CD4-positive, CD25-positive, alpha-beta regulatory T cell (primary cell): ENCODE measurements around the gene PRKAR1B. TPM values are rescaled to one million over a fixed set of nuclear protein-coding genes. Genes with fewer than 3 reads are reported as not detected.

Experiments
- ATAC-seq, 2 donors: fragments of 150-1000 bp; cut with Tn5 transposase; one replicate each; pipeline ENCODE4 v1.10.0; 2021; ENCODE audit warnings: low read depth in 2 of 2, moderate number of reproducible peaks in 2 of 2, moderate library complexity in 1 of 2
- DNase-seq, 3 donors: peaks; one replicate each; pipeline versions ENCODE4 v3.0.0 to v3.0.0-alpha.2; 2012 to 2022; ENCODE audit warnings: mixed read lengths in 1 of 3
- H3K27ac ChIP-seq: one replicate; pipeline ENCODE4 v1.7.0; 2013; ENCODE audit warnings: mild to moderate bottlenecking, low read length; ENCODE audit not compliant: insufficient read depth, poor library complexity, severe bottlenecking
- H3K27me3 ChIP-seq: one replicate; pipeline ENCODE4 v1.7.0; 2013; ENCODE audit warnings: low read length; ENCODE audit not compliant: control insufficient read depth, insufficient read depth
- H3K36me3 ChIP-seq: one replicate; pipeline ENCODE4 v1.7.0; 2013; ENCODE audit warnings: mild to moderate bottlenecking, low read length, moderate library complexity; ENCODE audit not compliant: control insufficient read depth, insufficient read depth
- H3K4me1 ChIP-seq: 2 replicates; pipeline ENCODE4 v1.7.0; 2013; ENCODE audit warnings: mild to moderate bottlenecking, low read length; ENCODE audit not compliant: insufficient read depth, control insufficient read depth, poor library complexity, severe bottlenecking
- H3K4me3 ChIP-seq: one replicate; pipeline ENCODE4 v1.7.0; 2013; ENCODE audit warnings: low read depth, mild to moderate bottlenecking, low read length, moderate library complexity
- H3K9me3 ChIP-seq, 2 experiments: 1 replicate in 1 of 2; 2 replicates in 1 of 2; pipeline ENCODE4 v1.7.0; 2013; ENCODE audit warnings: low read length in 2 of 2, mild to moderate bottlenecking in 1 of 2, moderate library complexity in 1 of 2; ENCODE audit not compliant: control insufficient read depth in 2 of 2
- H3K27ac Mint-ChIP-seq, 3 donors: one replicate each; pipeline ENCODE4 v1.8.0; 2020 to 2022; ENCODE audit warnings: mild to moderate bottlenecking in 3 of 3, mixed read lengths in 3 of 3, moderate library complexity in 2 of 3
- H3K27me3 Mint-ChIP-seq: one replicate; pipeline ENCODE4 v1.8.0; 2022; ENCODE audit warnings: mild to moderate bottlenecking, mixed read lengths
- H3K36me3 Mint-ChIP-seq: one replicate; pipeline ENCODE4 v1.8.0; 2020; ENCODE audit warnings: mixed read lengths
- H3K4me1 Mint-ChIP-seq, 4 donors: one replicate each; pipeline ENCODE4 v1.8.0; 2020 to 2022; ENCODE audit warnings: mixed read lengths in 4 of 4, mild to moderate bottlenecking in 1 of 4
- H3K4me3 Mint-ChIP-seq, 4 donors: one replicate each; pipeline ENCODE4 v1.8.0; 2020 to 2022; ENCODE audit warnings: mild to moderate bottlenecking in 4 of 4, mixed read lengths in 4 of 4, moderate library complexity in 3 of 4
- H3K9me3 Mint-ChIP-seq, 7 donors: one replicate each; pipeline ENCODE4 v1.8.0; 2020 to 2022; ENCODE audit warnings: mixed read lengths in 7 of 7, mild to moderate bottlenecking in 3 of 7, moderate library complexity in 2 of 7
- polyA plus RNA-seq, 4 donors: library from polyadenylated mRNA; unstranded; fragments of 300-500 nt; fragmentation: Illumina TruSeq; gene quantifications; one replicate each; pipeline ENCODE4 v1.2.3, GENCODE V29; 2021
- total RNA-seq: library from RNA; stranded (reverse); gene quantifications from one replicate; pipeline ENCODE4 v1.2.3, GENCODE V29; 2022

The PRKAR1B gene
- total and polyA plus RNA-seq, 5 donors from 2014 or later: 4.9 to 12.5 (median 6.8) TPM

DNA sequence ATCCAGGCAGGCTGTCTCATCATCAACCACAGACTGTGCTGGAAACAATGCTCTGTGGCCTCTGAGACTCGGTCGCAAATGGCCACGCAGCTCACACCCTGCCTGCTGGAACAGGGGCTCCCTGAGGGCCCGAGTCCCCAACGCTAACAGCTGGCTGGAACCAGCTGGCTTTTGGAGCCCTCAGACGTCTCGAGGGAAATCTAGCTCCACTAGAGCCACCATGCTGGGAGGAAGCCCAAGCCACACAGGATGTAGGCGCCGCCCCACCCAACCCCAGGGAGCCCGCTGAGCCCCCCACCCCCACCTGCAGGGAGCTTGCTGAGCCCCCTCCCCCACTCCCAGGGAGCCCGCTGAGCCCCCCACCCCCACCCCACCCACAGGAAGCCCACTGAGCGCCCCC is 186.1 kb downstream of the PRKAR1B start:
- Histone ChIP-seq H3K9me3 (no peaks in the 10 kb centered on the region), H3K27me3 (no peaks in the 10 kb centered on the region), H3K4me3 (no peak overlapping the region), H3K27ac (no peak overlapping the region), H3K36me3 (no peaks in the 10 kb centered on the region), H3K4me1 (no peaks in the 10 kb centered on the region)
- Mint-ChIP-seq H3K4me1 (peaks cover 0 to 2% (median 0%) of the 10 kb centered on the region in 4 donors), H3K4me3 (no peak overlapping the region), H3K27me3 (no peaks in the 10 kb centered on the region), H3K27ac (no peak overlapping the region), H3K36me3 (no peaks in the 10 kb centered on the region), H3K9me3 (peaks cover 0 to 5% (median 0%) of the 10 kb centered on the region in 7 donors)
- DNase-seq (no peak), ATAC-seq (no peak)

DNA sequence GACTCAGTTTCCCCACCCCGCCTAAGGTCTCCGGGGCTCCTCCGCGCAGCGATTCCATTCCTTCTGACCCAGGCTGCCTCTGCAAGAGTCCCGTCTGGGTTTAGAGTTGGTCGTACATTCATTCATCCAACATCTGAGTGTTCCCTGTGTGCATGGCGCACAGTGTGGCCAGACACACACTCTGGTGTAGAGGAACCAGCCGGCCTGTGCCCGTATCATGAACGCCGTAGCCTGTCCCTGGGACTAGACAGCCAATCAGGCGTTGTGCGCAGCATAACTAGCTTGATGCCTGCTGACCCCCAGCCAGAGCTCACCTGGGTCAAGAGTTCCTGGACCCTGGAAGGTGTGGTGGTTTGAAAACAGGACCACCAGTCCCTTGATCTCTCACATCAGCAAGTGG is 186.5 kb downstream of the PRKAR1B start:
- no peaks in the 10 kb centered on the region for H3K36me3 Mint-ChIP-seq
- Histone ChIP-seq H3K36me3 (no peaks in the 10 kb centered on the region), H3K27me3 (no peaks in the 10 kb centered on the region), H3K4me1 (no peaks in the 10 kb centered on the region), H3K9me3 (no peaks in the 10 kb centered on the region), H3K4me3 (no peak overlapping the region), H3K27ac (no peak overlapping the region)
- ATAC-seq: no peak
- peaks cover 0 to 5% (median 0%) of the 10 kb centered on the region in 7 donors for H3K9me3 Mint-ChIP-seq
- no peak overlapping the region for H3K4me3 Mint-ChIP-seq
- H3K27ac Mint-ChIP-seq: no peak overlapping the region
- H3K27me3 Mint-ChIP-seq: no peaks in the 10 kb centered on the region
- DNase-seq: no peak
- H3K4me1 Mint-ChIP-seq: peaks cover 0 to 2% (median 0%) of the 10 kb centered on the region in 4 donors

DNA sequence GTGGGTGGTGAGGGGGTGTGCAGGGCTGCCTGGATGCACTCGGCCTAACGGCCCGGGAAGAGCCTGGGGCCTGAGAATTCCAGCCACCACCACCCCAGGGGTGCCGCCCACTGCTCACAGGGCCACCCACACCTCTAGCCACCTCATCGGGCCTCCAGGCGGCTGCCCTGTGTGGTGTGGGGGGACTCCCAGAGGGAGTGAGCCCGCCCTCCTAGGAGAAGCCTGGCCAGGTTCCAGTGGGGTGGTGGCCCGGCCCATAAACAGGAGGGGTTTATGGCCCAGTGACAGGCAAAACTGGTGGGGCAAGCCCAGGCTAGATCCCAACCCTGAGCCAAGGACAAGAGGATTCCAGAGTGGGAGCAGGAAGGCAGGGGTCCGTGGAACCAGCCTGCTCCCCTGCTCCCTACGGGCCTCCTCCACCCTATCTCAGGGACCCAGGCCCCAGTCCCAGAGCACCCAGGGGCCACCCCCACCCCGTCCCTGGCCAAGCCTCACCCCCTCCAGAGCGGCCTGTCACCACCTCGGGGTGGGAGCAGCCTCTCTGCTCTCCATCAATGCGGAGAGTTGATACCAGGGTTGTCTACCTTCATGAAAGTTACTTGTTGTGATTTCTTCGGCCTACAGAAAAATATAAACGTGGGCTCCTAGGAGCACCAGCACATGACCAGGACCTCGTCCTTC is 187.2 kb downstream of the PRKAR1B start:
- no peaks in the 10 kb centered on the region for H3K4me1 ChIP-seq
- H3K27me3 Mint-ChIP-seq: no peaks in the 10 kb centered on the region
- no peak overlapping the region for H3K4me3 ChIP-seq
- no peaks in the 10 kb centered on the region for H3K36me3 Mint-ChIP-seq
- H3K4me3 Mint-ChIP-seq: no peak overlapping the region
- peaks cover 0 to 2% (median 0%) of the 10 kb centered on the region in 4 donors for H3K4me1 Mint-ChIP-seq
- H3K27ac Mint-ChIP-seq: no peak overlapping the region
- DNase-seq (no peak), ATAC-seq (no peak)
- no peaks in the 10 kb centered on the region for H3K9me3 ChIP-seq
- no peaks in the 10 kb centered on the region for H3K27me3 ChIP-seq
- no peak overlapping the region for H3K27ac ChIP-seq
- no peaks in the 10 kb centered on the region for H3K9me3 Mint-ChIP-seq
- H3K36me3 ChIP-seq: no peaks in the 10 kb centered on the region

DNA sequence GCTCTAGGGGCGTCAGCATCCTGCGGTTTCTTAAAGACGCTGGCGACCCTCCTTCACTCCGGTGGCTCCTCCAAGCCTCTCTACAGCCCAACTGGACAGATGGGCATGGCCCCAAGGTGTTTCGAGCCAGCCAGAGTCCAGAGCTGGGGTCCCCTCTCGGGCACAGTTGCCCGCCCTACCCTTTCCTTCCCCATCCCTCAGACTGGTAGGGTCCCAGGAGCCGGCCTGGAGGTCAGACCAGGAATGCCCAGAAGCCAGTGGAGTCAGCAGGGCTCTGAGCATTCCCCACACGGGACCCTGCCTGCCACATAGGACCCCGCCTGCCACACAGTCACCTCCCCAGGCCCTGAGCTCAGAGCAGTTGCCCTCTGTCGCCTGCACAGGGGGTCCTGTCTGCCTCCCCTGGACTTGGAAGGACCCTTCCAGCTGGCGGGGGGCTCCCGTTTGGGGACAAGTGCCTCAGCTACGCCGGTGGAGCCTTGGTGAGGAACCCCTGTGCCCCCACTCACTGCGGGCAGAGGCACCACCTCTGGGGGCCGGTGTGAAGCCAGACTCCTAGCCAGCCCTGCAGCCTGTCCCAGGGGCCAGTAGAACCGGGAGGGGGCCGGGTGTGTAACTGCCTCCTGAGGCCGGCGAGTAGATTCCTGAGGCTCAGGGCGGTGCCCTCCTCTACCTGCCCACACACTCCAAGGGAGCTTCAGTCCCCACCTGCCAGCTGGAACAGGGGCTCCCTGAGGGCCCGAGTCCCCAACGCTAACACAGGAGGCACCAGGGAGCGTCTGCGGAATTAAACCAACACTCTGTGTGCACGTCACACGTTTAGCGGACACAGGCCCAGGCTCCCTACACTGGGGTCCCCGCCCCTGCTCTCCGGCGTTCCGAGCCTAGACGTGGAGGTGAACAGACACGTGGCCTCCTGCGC is 188.1 kb downstream of the PRKAR1B start:
- no peak overlapping the region for H3K27ac Mint-ChIP-seq
- no peaks in the 10 kb centered on the region for H3K36me3 Mint-ChIP-seq
- no peak overlapping the region for H3K4me3 Mint-ChIP-seq
- DNase-seq (no peak), ATAC-seq (no peak)
- peaks cover 0 to 2% (median 0%) of the 10 kb centered on the region in 4 donors for H3K4me1 Mint-ChIP-seq
- Histone ChIP-seq H3K9me3 (no peaks in the 10 kb centered on the region), H3K4me3 (no peak overlapping the region), H3K36me3 (no peaks in the 10 kb centered on the region), H3K27me3 (no peaks in the 10 kb centered on the region), H3K27ac (no peak overlapping the region), H3K4me1 (no peaks in the 10 kb centered on the region)
- H3K9me3 Mint-ChIP-seq: no peaks in the 10 kb centered on the region
- H3K27me3 Mint-ChIP-seq: no peaks in the 10 kb centered on the region

DNA sequence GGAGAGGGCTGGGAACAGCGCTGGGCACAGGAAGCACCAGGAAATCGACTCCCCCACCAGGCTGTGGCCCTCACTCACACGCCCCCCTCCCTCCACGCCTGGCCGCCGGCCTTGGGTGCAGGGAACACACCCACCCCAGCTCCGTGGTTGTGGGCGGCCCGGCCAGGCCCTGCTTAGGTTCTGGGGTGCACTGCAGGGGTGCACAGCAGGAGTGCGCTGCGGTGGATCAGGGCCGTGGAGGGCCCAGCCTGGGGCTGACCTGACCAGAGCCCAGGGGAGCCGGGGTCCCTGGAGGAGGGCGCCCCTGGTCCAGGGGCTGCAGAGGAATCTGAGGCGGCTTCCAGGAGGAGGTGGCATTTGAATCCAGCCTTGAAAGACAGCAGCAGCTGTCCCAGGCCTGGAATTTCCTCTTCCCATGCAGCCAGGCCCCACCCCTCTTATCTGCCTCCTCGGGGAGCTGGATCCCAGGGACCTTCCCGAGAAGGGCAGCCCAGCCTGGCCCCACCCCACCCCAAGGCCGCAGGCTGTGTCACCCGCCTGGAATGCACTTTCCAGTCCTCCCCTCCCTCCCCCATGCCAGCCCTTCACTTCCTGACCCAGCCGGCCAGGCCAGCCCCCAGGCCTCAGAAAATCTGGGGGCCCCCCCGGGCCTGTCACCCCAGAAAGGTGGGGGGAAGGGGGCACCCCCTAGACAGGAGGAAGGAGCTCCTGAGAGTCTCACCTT is 189.0 kb downstream of the PRKAR1B start:
- Histone ChIP-seq H3K4me3 (no peak overlapping the region), H3K27ac (no peak overlapping the region), H3K9me3 (no peaks in the 10 kb centered on the region), H3K27me3 (no peaks in the 10 kb centered on the region), H3K36me3 (no peaks in the 10 kb centered on the region), H3K4me1 (no peaks in the 10 kb centered on the region)
- no peak for DNase-seq
- Mint-ChIP-seq H3K4me3 (no peak overlapping the region), H3K36me3 (no peaks in the 10 kb centered on the region), H3K4me1 (peaks cover 0 to 2% (median 0%) of the 10 kb centered on the region in 4 donors), H3K27me3 (no peaks in the 10 kb centered on the region), H3K9me3 (no peaks in the 10 kb centered on the region), H3K27ac (no peak overlapping the region)
- ATAC-seq: no peak

DNA sequence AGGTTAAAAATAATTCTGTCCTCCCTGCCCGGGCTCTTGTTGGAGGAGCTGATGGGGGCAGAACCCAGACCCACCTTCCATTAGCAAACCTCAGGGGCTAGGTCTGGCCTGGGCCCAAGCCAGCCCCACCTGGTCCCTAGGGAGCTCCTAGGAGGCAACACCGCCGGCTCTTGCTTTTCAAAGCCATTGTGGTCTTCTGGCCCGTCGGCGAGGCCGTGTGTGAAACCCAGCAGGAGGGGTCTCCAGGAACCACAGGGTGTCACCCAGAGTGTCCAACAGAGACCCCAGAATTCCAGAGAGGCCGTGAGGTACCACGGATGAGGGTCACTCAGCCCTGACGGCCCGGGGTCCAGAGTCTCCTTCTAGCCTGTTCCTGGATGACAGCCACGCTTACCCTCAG is 190.8 kb downstream of the PRKAR1B start:
- H3K9me3 Mint-ChIP-seq: no peaks in the 10 kb centered on the region
- no peak overlapping the region for H3K4me3 Mint-ChIP-seq
- H3K27me3 ChIP-seq: no peaks in the 10 kb centered on the region
- H3K4me1 ChIP-seq: no peaks in the 10 kb centered on the region
- no peaks in the 10 kb centered on the region for H3K27me3 Mint-ChIP-seq
- H3K27ac Mint-ChIP-seq: no peak overlapping the region
- H3K9me3 ChIP-seq: no peaks in the 10 kb centered on the region
- peaks cover 0 to 2% (median 0%) of the 10 kb centered on the region in 4 donors for H3K4me1 Mint-ChIP-seq
- H3K4me3 ChIP-seq: no peak overlapping the region
- no peaks in the 10 kb centered on the region for H3K36me3 Mint-ChIP-seq
- ATAC-seq (no peak), DNase-seq (no peak)
- no peak overlapping the region for H3K27ac ChIP-seq
- H3K36me3 ChIP-seq: no peaks in the 10 kb centered on the region

DNA sequence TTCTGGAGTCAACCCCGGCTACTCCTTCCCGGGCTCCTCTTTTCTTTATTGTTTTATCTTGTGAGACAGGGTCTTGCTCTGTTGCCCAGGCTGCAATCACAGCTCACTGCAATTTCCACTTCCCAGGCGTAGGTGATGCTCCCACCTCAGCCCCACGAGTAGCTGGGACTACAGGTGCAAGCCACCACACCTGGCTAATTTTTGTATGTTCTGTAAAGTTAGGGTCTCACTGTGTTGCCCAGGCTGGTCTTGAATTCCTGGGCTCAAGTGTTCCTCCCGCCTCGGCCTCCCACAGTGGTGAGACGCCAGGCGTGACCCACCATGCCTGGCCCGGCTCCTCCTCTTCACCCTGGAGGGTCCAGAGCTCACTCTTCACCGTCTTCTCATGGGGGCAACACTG is 192.1 kb downstream of the PRKAR1B start:
- Histone ChIP-seq H3K4me3 (no peak overlapping the region), H3K27ac (no peak overlapping the region), H3K4me1 (no peaks in the 10 kb centered on the region), H3K27me3 (no peaks in the 10 kb centered on the region), H3K36me3 (no peaks in the 10 kb centered on the region), H3K9me3 (no peaks in the 10 kb centered on the region)
- Mint-ChIP-seq H3K4me3 (no peak overlapping the region), H3K36me3 (no peaks in the 10 kb centered on the region), H3K27me3 (no peaks in the 10 kb centered on the region), H3K9me3 (no peaks in the 10 kb centered on the region), H3K27ac (peak overlapping the region in 1 of 3 donors; percentile 75), H3K4me1 (peaks cover 0 to 2% (median 0%) of the 10 kb centered on the region in 4 donors)
- ATAC-seq: no peak
- no peak for DNase-seq
